CD8-positive, alpha-beta memory T cell (primary cell): Measurements from ENCODE around the gene DNAAF5. TPM values are rescaled to one million over a fixed set of nuclear protein-coding genes. Genes with fewer than 3 reads are reported as not detected.

Source experiments
- CTCF ChIA-PET: fragments of 350-600 bp; sonication (Branson Sonifier 250); formaldehyde crosslinking; loops from one replicate; lab custom pipeline; 2021; ENCODE audit warnings: antibody characterized with exemption; lab: Charles Lee
- POLR2A ChIA-PET: fragments of 350-600 bp; sonication (Branson Sonifier 250); formaldehyde crosslinking; loops from one replicate; lab custom pipeline; 2021; ENCODE audit warnings: antibody characterized with exemption; lab: Charles Lee
- DNase-seq, 5 donors: peaks; one replicate each; pipeline versions ENCODE4 v3.0.0 to v3.0.0-alpha.2; 2020 to 2022; ENCODE audit warnings: mixed read lengths in 1 of 5
- H3K27ac ChIP-seq: one replicate; pipeline ENCODE4 v1.7.0; 2013; ENCODE audit warnings: low read depth, mild to moderate bottlenecking, low read length, moderate library complexity
- H3K27me3 ChIP-seq: 2 replicates; pipeline ENCODE4 v1.7.0; 2013; ENCODE audit warnings: low read length, mild to moderate bottlenecking; ENCODE audit not compliant: insufficient read depth, poor library complexity, severe bottlenecking
- H3K36me3 ChIP-seq: 2 replicates; pipeline ENCODE4 v1.7.0; 2013; ENCODE audit warnings: mild to moderate bottlenecking, low read length, moderate library complexity; ENCODE audit not compliant: insufficient read depth
- H3K4me1 ChIP-seq: 2 replicates; pipeline ENCODE4 v1.7.0; 2013; ENCODE audit warnings: mild to moderate bottlenecking, low read length, moderate library complexity; ENCODE audit not compliant: insufficient read depth
- H3K4me3 ChIP-seq: 2 replicates; pipeline ENCODE4 v1.7.0; 2013; ENCODE audit warnings: mild to moderate bottlenecking, low read length
- H3K9me3 ChIP-seq: 2 replicates; pipeline ENCODE4 v1.7.0; 2013; ENCODE audit warnings: mild to moderate bottlenecking, low read length
- H3K27ac Mint-ChIP-seq, 8 donors: one replicate each; pipeline ENCODE4 v1.8.0; 2020 to 2021; ENCODE audit warnings: mixed read lengths in 8 of 8, mild to moderate bottlenecking in 6 of 8, inconsistent platforms in 3 of 8, moderate library complexity in 3 of 8
- H3K27me3 Mint-ChIP-seq, 2 donors: one replicate each; pipeline ENCODE4 v1.8.0; 2020 to 2021; ENCODE audit warnings: mixed read lengths in 2 of 2, mild to moderate bottlenecking in 1 of 2, moderate library complexity in 1 of 2
- H3K36me3 Mint-ChIP-seq, 3 donors: one replicate each; pipeline ENCODE4 v1.8.0; 2020 to 2021; ENCODE audit warnings: mixed read lengths in 3 of 3, inconsistent platforms in 1 of 3, mild to moderate bottlenecking in 1 of 3
- H3K4me1 Mint-ChIP-seq, 3 donors: one replicate each; pipeline ENCODE4 v1.8.0; 2020 to 2021; ENCODE audit warnings: mixed read lengths in 3 of 3, inconsistent platforms in 1 of 3, mild to moderate bottlenecking in 1 of 3
- H3K4me3 Mint-ChIP-seq, 7 donors: one replicate each; pipeline ENCODE4 v1.8.0; 2020 to 2021; ENCODE audit warnings: mixed read lengths in 7 of 7, mild to moderate bottlenecking in 6 of 7, moderate library complexity in 4 of 7, inconsistent platforms in 2 of 7
- H3K9me3 Mint-ChIP-seq, 5 donors: one replicate each; pipeline ENCODE4 v1.8.0; 2020 to 2022; ENCODE audit warnings: mixed read lengths in 5 of 5, mild to moderate bottlenecking in 3 of 5, moderate library complexity in 2 of 5, inconsistent platforms in 1 of 5
- polyA plus RNA-seq: library from polyadenylated mRNA; unstranded; fragments of 300-500 nt; fragmentation: Illumina TruSeq; gene quantifications from one replicate; pipeline ENCODE4 v1.2.3, GENCODE V29; 2021
- total RNA-seq, 2 experiments: library from RNA; stranded (reverse); gene quantifications; one replicate each; pipeline ENCODE4 v1.2.3, GENCODE V29; 2021

The DNAAF5 gene
- total and polyA plus RNA-seq, 3 experiments from 2014 or later = 4.4 to 48.0 (median 47.3) TPM

DNA sequence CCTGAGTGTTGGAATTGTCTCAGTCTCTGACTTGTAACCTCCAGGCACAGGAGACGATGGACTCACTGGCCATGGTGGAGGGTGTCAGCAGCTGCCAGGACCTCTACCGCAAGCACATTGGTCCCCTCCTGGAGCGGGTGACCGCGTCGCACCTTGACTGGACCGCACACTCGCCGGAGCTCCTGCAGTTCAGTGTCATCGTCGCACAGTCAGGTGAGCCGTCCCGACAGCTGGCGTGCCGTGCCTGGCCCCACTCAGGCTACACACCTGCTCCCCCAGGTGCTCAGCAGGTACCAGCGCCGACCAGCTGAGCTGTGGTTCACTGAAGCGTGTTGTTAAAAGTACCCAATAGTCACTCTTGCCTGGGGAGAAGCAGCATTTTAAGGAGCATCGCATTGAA, 37.3 kb downstream of the DNAAF5 start:
- Mint-ChIP-seq H3K4me3 (no peak overlapping the region), H3K9me3 (peaks cover 0 to 1% (median 0%) of the 10 kb centered on the region in 5 donors), H3K36me3 (peaks cover 3 to 78% (median 8%) of the 10 kb centered on the region in 3 donors), H3K27me3 (no peaks in the 10 kb centered on the region), H3K4me1 (peaks cover 0 to 4% (median 1%) of the 10 kb centered on the region in 3 donors), H3K27ac (no peak overlapping the region)
- CTCF ChIA-PET = no interaction called here
- peaks cover 10% of the 10 kb centered on the region for H3K36me3 ChIP-seq
- H3K27me3 ChIP-seq = no peaks in the 10 kb centered on the region
- H3K4me3 ChIP-seq = no peak overlapping the region
- no peaks in the 10 kb centered on the region for H3K9me3 ChIP-seq
- no peak overlapping the region for H3K27ac ChIP-seq
- no peak for DNase-seq
- POLR2A ChIA-PET = no interaction called here
- H3K4me1 ChIP-seq = no peaks in the 10 kb centered on the region

DNA sequence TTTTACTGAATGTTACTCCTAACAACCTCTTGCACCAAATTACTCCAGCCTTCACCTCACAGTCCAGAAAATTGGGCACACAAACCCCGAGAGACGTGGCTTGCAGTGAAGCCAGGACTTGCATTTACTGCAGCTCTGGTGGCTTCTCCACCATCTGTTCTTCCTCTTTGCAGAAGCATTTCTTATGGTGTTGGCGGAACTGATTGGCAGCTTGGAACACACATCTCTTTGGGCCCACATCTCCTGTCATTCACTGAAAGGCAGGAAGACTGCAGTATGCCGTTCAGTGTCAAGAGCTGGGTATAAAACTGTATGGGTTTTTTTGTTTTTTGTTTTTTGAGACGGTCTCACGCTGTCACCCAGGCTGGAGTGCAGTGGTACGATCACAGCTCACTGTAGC, 38.9 kb downstream of the DNAAF5 start:
- Mint-ChIP-seq H3K4me1 (peaks cover 0 to 4% (median 1%) of the 10 kb centered on the region in 3 donors), H3K4me3 (no peak overlapping the region), H3K27me3 (no peaks in the 10 kb centered on the region), H3K9me3 (peaks cover 0 to 1% (median 0%) of the 10 kb centered on the region in 5 donors), H3K27ac (no peak overlapping the region), H3K36me3 (peaks cover 3 to 62% (median 8%) of the 10 kb centered on the region in 3 donors)
- Histone ChIP-seq H3K27me3 (no peaks in the 10 kb centered on the region), H3K27ac (no peak overlapping the region), H3K4me3 (no peak overlapping the region), H3K4me1 (no peaks in the 10 kb centered on the region), H3K9me3 (no peaks in the 10 kb centered on the region), H3K36me3 (peaks cover 10% of the 10 kb centered on the region)
- DNase-seq = peak in 1 of 5 donors; percentile 21
- POLR2A ChIA-PET = no interaction called here
- CTCF ChIA-PET = no interaction called here

DNA sequence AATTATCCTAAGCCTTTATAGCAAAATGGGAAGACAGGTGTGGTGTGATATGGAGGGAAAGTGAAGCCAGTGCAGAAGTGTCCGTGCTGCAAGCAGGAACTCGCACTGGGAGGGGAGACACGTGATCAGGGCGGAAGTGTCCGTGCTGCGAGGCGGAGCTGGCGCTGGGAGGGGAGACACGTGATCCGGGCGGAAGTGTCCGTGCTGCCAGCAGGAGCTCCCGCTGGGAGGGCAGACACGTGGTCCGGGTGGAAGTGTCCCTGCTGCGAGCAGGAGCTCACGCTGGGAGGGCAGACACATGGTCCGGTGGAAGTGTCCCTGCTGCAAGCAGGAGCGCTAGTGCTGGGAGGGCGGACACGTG, 41.1 kb downstream of the DNAAF5 start:
- peak overlapping the region in 2 of 8 donors; percentile 66 to 69 for H3K27ac Mint-ChIP-seq

DNA sequence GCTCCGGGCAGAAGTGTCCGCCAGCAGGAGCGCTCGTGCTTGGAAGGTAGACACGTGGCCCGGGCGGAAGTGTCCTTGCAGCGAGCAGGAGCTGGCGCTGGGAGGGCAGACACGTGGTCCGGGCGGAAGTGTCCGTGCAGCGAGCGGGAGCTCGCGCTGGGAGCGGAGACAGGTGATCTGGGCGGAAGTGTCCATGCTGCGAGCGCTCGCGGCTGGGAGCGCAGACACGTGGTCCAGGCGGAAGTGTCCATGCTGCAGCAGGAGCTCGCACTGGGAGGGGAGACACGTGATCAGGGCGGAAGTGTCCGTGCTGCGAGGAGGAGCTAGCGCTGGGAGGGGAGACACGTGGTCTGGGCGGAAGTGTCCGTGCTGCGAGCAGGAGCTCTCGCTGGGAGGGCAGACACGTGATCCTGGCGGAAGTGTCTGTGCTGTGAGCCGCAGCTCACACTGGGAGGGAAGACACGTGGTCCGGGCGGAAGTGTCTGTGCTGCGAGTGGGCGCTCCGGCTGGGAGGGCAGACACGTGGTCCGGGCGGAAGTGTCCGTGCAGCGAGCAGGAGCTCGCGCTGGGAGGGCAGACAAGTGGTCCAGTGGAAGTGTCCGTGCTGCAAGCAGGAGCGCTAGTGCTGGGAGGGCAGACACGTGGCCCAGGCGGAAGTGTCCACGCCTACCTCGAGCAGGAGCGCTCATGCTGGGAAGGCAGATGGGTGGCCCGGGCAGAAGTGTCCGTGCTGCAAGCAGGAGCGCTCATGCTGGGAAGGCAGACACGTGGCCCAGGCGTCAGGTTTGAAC, 41.6 kb downstream of the DNAAF5 start:
- Histone ChIP-seq H3K27me3 (no peaks in the 10 kb centered on the region), H3K4me3 (no peak overlapping the region), H3K4me1 (no peaks in the 10 kb centered on the region), H3K36me3 (peaks cover 7% of the 10 kb centered on the region), H3K27ac (no peak overlapping the region), H3K9me3 (no peaks in the 10 kb centered on the region)
- peaks cover 3 to 60% (median 8%) of the 10 kb centered on the region in 3 donors for H3K36me3 Mint-ChIP-seq
- DNase-seq = no peak
- H3K4me1 Mint-ChIP-seq = peaks cover 0 to 4% (median 1%) of the 10 kb centered on the region in 3 donors
- ChIA-PET CTCF (no interaction called here), POLR2A (no interaction called here)
- H3K27me3 Mint-ChIP-seq = no peaks in the 10 kb centered on the region
- H3K9me3 Mint-ChIP-seq = peaks cover 0 to 1% (median 0%) of the 10 kb centered on the region in 5 donors
- H3K4me3 Mint-ChIP-seq = peak overlapping the region in 1 of 7 donors; percentile 73
- no peak overlapping the region for H3K27ac Mint-ChIP-seq

More for the DNA sequence above, 41.1 kb downstream of the DNAAF5 start:
- Mint-ChIP-seq H3K9me3 (peaks cover 0 to 1% (median 0%) of the 10 kb centered on the region in 5 donors), H3K4me1 (peaks cover 0 to 4% (median 1%) of the 10 kb centered on the region in 3 donors), H3K27me3 (no peaks in the 10 kb centered on the region), H3K4me3 (peak overlapping the region in 1 of 7 donors; percentile 41), H3K36me3 (peaks cover 3 to 63% (median 8%) of the 10 kb centered on the region in 3 donors)
- peaks cover 7% of the 10 kb centered on the region for H3K36me3 ChIP-seq
- no peak overlapping the region for H3K27ac ChIP-seq
- no peak overlapping the region for H3K4me3 ChIP-seq
- ChIA-PET POLR2A (no interaction called here), CTCF (no interaction called here)
- H3K4me1 ChIP-seq = no peaks in the 10 kb centered on the region
- DNase-seq = peak in 1 of 5 donors; percentile 17
- no peaks in the 10 kb centered on the region for H3K9me3 ChIP-seq
- H3K27me3 ChIP-seq = no peaks in the 10 kb centered on the region

DNA sequence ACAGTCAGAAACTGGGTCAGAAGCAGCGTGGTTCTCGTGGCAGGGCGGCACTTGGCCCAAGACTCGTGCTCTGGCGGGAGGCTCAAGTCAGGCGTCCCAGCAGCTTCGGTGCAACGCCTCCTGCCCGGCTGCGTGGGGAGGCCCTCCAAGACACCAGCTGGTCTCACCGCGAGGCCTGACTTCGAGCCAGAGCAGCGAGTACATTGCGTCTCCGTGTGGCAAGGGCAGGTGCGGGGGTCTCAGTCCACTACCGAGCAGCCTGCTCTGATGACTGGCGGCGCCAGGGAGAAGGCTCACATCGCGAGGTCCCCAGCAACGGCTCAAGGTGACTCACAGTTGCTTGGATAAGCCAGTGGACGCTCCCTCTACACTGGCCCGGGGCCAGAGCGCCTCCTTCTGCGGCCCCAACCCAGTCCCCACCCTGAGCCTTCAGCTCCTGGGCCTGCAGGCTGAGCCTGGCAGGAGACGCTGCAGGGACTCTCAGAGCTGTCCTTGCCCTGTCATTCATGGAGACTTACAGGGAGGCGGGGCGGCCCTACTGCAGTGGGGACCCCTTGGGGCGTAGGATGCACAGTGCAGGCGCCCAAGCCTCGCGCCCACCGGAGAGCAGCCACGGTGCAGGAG, 42.5 kb downstream of the DNAAF5 start:
- Mint-ChIP-seq H3K27me3 (no peaks in the 10 kb centered on the region), H3K9me3 (peaks cover 0 to 1% (median 0%) of the 10 kb centered on the region in 5 donors), H3K4me3 (no peak overlapping the region), H3K4me1 (peaks cover 0 to 4% (median 1%) of the 10 kb centered on the region in 3 donors), H3K36me3 (peaks cover 3 to 55% (median 8%) of the 10 kb centered on the region in 3 donors), H3K27ac (no peak overlapping the region)
- Histone ChIP-seq H3K27ac (no peak overlapping the region), H3K36me3 (peaks cover 4% of the 10 kb centered on the region), H3K27me3 (no peaks in the 10 kb centered on the region), H3K4me3 (no peak overlapping the region), H3K9me3 (no peaks in the 10 kb centered on the region), H3K4me1 (no peaks in the 10 kb centered on the region)
- ChIA-PET CTCF (no interaction called here), POLR2A (no interaction called here)
- DNase-seq = no peak

DNA sequence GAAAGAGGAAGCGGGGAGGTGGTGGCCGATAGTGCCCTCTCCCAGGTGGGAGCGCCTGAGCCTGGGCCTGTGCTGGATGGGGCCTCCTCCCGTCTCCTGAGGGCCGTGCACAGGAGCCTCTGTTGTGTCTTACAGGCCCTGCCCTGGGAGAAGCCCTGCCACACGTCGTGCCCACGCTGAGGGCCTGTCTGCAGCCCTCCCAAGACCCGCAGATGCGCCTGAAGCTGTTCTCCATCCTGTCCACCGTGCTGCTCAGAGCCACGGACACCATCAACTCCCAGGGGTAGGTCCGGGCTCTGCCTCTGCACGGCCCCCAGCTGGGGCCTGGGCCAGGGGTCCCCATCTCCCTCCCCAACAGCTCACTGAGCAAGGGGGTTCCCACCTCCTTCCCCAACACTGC, 43.8 kb downstream of the DNAAF5 start:
- H3K27me3 ChIP-seq = no peaks in the 10 kb centered on the region
- ChIA-PET CTCF (interaction anchor here (1.2 kb wide), 2 partner anchors 438 to 451 kb away, joined by 3 read pairs; no protein-coding TSS in a partner anchor), POLR2A (no interaction called here)
- Mint-ChIP-seq H3K27ac (no peak overlapping the region), H3K27me3 (no peaks in the 10 kb centered on the region), H3K4me1 (peaks cover 0 to 4% (median 1%) of the 10 kb centered on the region in 3 donors), H3K36me3 (peaks cover 3 to 47% (median 6%) of the 10 kb centered on the region in 3 donors), H3K4me3 (no peak overlapping the region), H3K9me3 (peaks cover 0 to 1% (median 0%) of the 10 kb centered on the region in 5 donors)
- H3K36me3 ChIP-seq = no peaks in the 10 kb centered on the region
- H3K4me1 ChIP-seq = no peaks in the 10 kb centered on the region
- H3K27ac ChIP-seq = no peak overlapping the region
- no peak for DNase-seq
- H3K9me3 ChIP-seq = no peaks in the 10 kb centered on the region
- H3K4me3 ChIP-seq = no peak overlapping the region

DNA sequence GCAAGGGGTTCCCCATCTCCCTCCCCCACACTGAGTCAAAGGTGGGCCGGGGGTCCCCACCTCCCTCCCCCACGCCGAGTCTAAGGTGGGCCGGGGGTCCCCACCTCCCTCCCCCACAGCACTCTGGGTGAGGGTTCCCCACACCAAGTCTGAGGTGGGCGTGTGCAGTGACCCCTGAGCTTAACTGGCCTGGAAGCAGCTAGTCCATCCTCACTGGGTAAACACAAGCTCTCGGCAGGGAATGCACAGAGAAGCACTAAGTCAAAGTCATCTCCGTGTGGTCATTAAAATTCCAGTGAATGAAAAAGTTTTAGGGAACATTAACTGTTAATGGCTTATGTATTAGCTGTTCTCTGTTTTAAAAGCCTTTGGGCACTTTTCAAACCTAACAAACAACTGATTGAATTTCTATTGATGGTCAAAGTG, 44.3 kb downstream of the DNAAF5 start:
- Mint-ChIP-seq H3K4me3 (no peak overlapping the region), H3K27me3 (no peaks in the 10 kb centered on the region), H3K4me1 (peaks cover 0 to 4% (median 1%) of the 10 kb centered on the region in 3 donors), H3K9me3 (peaks cover 0 to 1% (median 0%) of the 10 kb centered on the region in 5 donors), H3K36me3 (peaks cover 3 to 47% (median 6%) of the 10 kb centered on the region in 3 donors), H3K27ac (peak overlapping the region in 2 of 8 donors; percentile 29 to 41)
- POLR2A ChIA-PET = no interaction called here
- DNase-seq = no peak
- Histone ChIP-seq H3K27ac (no peak overlapping the region), H3K4me3 (no peak overlapping the region), H3K27me3 (no peaks in the 10 kb centered on the region), H3K4me1 (no peaks in the 10 kb centered on the region), H3K9me3 (no peaks in the 10 kb centered on the region), H3K36me3 (no peaks in the 10 kb centered on the region)
- CTCF ChIA-PET = interaction anchor here (1.2 kb wide), 2 partner anchors 438 to 452 kb away, joined by 3 read pairs; no protein-coding TSS in a partner anchor
